ENCODE data around the gene AKNAD1. TPM values are rescaled to one million over a fixed set of nuclear protein-coding genes. Genes with fewer than 3 reads are reported as not detected.

The AKNAD1 gene
- total and polyA plus RNA-seq, 2 of the 13 experiments (the other 11 are each of a cell fraction or from before 2014, with no cell fraction given): not detected

- TF ChIP-seq ZBTB44 (CRISPR knock-in tag; IDR thresholded peaks at IDR 0.05): no peak
- TF ChIP-seq MED1 (CRISPR knock-in tag; IDR thresholded peaks at IDR 0.05): no peak
- TF ChIP-seq ZNF564 (CRISPR knock-in tag; IDR thresholded peaks at IDR 0.05): no peak
- no peak for TF ChIP-seq ZNF362 (CRISPR knock-in tag; IDR thresholded peaks at IDR 0.05; ENCODE audit: borderline replicate concordance)
- TF ChIP-seq ZNF672 (CRISPR knock-in tag; IDR thresholded peaks at IDR 0.05): no peak
- no peak for TF ChIP-seq CSRNP2 (CRISPR knock-in tag; conservative IDR thresholded peaks at IDR 0.05; ENCODE audit: low read depth)
- no peak for TF ChIP-seq WIZ (CRISPR knock-in tag; IDR thresholded peaks at IDR 0.05)
- TF ChIP-seq HNF4G (IDR thresholded peaks at IDR 0.05; ENCODE audit: borderline replicate concordance, low read depth, low read length): no peak
- TF ChIP-seq HNF4G (CRISPR knock-in tag; IDR thresholded peaks at IDR 0.05; ENCODE audit: borderline replicate concordance, low read depth): no peak
- TF ChIP-seq IRF9 (CRISPR knock-in tag; IDR thresholded peaks at IDR 0.05; ENCODE audit: borderline replicate concordance): no peak
These were observed 26.5 kb downstream of the AKNAD1 start (continued) for GRCh38 chr1:108830119-108831008.
